T1000 (cell line): Measurements from ENCODE around the gene NFU1.
"Not testable (repeated sequence)": the region's sequence is repeated elsewhere in the genome, so short reads cannot be mapped to it uniquely, and the experiment has no call there.

ENCODE experiments used
- DNase-seq: peaks from one replicate; lab custom pipeline; 2025; ENCODE audit warnings: mixed read lengths; lab: John Stamatoyannopoulos, UW

The NFU1 gene

DNA sequence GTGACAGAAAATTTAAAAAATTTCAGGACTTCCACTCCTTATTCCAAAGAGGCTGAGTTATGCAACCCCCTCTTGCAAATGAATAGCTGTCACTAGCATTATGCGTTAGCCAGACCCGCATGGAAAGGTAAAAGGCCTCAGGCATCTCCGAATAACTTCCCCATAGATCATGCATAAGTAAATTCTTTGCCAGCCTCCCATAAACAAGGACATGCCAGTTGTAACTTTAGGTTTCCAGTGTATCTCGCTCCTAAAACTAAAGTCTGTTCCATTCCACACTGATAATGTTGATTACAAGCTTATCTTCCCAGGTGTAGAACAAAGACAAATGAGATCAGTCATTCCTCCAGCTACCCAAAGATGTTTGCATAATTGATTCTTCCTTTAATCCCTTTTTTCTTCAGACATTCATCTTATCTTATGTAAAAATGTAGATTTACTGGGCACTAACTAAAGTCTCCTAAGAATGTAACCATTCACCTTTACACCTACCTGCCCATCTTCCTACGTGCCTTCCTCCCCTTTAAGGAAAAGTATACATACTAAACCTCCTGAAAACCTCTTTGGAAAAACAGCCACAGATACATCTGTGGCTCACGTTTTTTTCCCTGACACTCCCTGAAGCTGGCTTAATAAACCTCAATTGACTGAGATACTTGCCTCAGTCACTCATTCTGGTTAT, 13.6 kb upstream of the NFU1 start:
- DNase-seq = no peak

DNA sequence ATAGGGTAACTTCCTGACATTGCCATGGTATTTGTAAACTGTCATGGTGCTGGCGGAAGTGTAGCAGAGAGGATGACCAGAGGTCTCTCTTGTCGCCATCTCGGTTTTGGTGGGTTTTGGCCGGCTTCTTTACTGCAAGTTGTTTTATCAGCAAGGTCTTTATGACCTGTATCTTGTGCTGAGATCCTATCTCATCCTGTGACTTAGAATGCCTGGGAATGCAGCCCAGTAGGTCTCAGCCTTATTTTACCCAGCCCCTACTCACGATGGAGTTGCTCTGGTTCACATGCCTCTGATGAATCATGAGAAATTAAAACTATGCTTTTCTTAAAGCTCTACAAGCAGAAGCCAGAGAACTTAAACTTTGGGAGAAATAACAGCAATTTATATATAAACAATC, 12.7 kb upstream of the NFU1 start:
- DNase-seq = no peak

- DNase-seq = not testable (repeated sequence)
Observed at GRCh38 chr2:69443673-69444072, 6.4 kb upstream of the NFU1 start.

GRCh38 chr2:69439499-69439898, 2.3 kb upstream of the NFU1 start:
- not testable (repeated sequence) for DNase-seq

DNA sequence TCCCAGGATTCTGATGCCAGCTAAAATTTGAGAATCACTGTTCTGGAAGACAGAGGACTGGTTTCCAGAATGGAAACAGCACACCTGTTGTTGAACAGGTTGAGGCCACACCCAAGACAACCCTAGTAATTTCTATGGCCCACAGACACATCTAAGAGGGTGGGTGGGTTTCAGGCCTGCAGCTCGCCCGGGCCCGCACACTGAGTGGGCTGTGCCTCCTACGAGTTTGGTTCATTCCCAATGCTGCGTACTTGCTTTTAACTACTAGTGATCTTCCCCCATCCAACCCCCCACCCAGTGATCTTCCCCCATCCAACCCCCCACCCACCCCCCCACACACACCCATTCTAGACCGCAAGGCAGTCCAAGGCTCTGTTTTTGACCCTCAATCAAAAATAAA, 1.3 kb upstream of the NFU1 start:
- DNase-seq = no peak

DNA sequence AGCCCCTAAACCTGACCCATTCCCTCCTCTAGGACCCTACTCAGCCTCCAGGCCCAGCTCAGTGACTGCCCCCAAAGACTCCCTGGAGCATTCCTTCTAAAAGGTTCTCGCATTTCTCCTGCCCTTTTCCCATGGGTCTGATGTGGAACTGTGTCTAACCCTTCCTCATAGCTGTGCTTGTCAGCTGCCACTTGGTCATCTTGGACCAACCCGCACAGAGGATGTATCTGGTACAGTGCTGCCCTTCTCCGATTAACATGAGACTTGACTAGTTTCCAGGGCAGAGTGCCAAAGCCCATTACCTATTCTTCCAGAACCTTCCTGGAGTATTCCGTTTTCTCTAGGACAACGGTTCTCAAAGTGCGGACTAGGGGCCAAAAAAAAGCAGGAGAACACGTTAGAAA, 518 bp upstream of the NFU1 start:
- no peak for DNase-seq

GRCh38 chr2:69436596-69436937, 668 bp downstream of the NFU1 start:
- DNase-seq = no peak

GRCh38 chr2:69434753-69435152, 2.5 kb downstream of the NFU1 start:
- no peak for DNase-seq

DNA sequence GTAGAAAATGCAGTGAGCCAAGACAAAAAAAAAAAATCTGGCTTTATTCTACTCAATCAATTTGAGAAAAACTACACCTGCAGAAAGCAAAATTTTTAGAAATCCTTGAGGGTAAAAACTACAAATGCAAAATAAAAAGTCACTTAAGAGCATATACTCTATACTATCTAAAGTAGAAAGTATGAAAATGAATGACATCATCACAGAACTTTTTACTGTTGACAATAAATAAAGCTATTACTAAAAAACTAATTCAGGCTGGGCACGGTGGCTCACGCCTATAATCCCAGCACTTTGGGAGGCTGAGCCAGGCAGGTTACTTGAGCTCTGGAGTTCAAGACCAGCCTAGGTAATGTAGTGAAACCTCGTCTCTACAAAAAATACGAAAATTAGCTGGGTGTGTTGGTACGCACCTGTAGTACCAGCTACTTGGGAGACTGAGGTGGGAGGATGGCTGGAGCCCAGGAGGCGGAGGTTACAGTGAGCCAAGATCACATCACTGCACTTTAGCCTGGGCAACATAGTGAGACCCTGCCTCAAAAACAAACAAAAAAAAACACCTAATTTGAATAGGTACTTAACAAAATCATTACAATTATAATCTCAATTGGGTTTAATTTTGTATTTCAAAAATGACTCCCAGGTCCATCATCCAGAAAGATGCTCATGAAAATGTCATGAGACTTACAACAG, 7.6 kb downstream of the NFU1 start:
- DNase-seq = no peak

- DNase-seq = no peak
Observed at GRCh38 chr2:69428981-69429380, 8.3 kb downstream of the NFU1 start.

GRCh38 chr2:69424419-69424818, 12.8 kb downstream of the NFU1 start:
- no peak for DNase-seq

GRCh38 chr2:69422198-69422597, 15.0 kb downstream of the NFU1 start:
- no peak for DNase-seq

DNA sequence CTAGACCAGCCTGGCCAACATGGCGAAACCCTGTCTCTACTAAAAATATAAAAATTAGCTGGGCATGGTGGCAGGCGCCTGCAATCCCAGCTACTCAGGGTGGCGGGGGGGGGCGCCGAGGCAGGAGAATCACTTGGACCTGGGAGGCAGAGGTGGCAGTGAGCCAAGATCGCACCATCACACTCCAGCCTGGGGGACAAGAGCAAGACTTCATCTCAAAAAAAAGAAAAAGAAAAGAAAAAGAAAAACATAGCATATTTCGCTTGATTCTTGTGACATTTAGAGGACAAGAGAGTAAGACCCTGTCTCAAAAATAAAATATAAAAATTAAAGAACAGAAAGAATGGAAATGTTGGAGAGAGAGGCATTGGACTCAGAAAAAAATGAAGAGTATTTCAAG, 18.1 kb downstream of the NFU1 start:
- DNase-seq = not testable (repeated sequence)

GRCh38 chr2:69416147-69416546, 21.1 kb downstream of the NFU1 start:
- DNase-seq = no peak

- no peak for DNase-seq
Observed at GRCh38 chr2:69411120-69411519, 26.1 kb downstream of the NFU1 start.

- DNase-seq = no peak
Observed at GRCh38 chr2:69405306-69405705, 31.9 kb downstream of the NFU1 start.

DNA sequence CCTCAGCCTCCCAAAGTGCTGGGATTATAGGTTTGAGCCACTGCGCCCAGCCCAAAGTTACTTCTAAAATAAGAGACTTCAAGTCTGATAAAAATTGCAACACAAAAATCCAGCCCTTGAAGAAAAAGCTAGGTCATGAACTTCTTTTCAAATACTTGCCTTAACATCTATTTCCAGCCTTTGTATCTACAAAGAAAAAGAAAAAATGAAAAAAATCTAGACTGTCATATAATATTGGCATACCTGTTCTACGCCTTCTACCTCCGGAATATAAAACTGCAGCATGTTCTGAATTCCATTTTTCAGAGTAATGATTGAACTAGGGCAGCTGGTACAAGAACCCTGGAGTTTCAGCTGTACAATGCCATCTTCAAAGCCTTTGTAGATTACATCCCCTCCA, 37.1 kb downstream of the NFU1 start:
- no peak for DNase-seq

DNA sequence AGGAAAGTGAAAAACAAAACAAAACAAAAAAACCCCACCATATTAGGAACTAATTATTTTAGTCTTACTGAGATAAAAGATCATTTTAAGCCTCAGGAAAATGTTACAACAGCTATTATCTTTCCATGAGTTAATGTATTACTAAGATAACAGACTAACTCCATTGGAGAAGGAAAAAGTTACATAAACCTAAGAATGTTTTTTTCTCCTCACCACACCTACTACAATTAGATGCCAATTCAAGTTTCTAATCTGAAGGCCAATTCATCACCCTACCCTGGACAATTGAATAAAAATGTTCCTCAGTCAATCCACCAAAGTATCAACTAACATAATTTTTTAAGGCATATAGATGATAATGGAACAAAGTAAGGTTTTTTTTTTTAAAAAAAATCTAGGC, 40.0 kb downstream of the NFU1 start:
- DNase-seq = no peak

DNA sequence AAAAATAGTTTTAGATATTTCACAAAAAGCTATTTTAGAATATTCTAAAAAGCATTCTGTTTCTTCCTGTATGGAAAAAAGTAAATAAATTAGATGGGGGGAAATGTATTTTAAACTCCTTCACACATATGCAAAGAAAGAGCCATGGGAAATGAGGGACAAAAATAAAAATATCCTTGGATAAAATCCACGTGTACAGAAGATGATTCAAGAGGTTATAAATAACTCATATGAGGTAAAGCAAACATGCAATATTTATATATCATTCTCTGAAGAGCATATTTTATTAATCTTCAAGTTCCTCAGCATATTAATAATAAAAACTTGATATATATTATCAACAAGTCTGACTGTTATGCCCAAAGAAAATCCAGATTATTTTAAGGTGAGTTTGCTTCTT, 41.4 kb downstream of the NFU1 start:
- no peak for DNase-seq

GRCh38 chr2:69393963-69394362, 43.3 kb downstream of the NFU1 start:
- no peak for DNase-seq

DNA sequence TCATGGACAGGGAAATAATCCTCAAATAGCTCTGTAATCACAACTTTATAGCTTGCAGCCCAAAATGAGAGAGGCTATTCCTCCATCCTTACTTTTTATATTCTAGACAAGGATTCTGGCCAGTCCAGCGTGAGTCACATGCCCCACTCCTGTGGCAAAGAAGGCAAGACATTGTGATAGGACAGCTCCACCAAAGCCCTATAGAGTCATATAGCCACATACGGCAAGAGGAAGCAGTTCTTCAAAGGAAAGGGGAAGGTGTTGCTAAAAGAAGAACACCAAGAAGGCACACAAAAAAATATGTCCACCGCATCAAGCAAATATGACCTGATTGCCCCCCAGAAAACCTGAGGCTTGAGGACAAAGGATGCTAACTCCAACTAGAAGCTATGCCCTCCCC, 46.8 kb downstream of the NFU1 start:
- DNase-seq = no peak

DNA sequence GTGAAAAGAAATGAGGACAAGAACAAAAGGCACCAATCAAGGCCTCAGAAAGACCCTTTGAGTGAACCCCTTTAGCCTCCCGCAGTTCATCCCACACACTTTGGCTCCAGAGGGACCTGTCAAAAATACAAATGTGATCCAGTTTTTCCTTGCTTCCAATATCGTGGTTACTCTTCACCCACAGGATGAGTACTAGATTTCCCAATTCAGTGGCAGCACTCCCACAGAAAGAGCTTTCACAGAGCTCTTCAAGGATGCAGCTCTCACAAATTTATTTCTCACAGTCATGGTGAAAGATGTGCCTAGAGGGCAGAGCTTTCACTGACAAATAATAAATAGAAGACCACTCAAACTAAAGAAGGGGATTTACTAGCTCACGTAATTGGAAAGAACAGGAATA, 47.2 kb downstream of the NFU1 start:
- DNase-seq = no peak

GRCh38 chr2:69389271-69389670, 48.0 kb downstream of the NFU1 start:
- no peak for DNase-seq
